ENCODE data around the gene APLF. TPM values are rescaled to one million over a fixed set of nuclear protein-coding genes. Genes with fewer than 3 reads are reported as not detected.

The APLF gene
- total and polyA plus RNA-seq, 2 donors (not counting 3 experiments of a cell fraction or from before 2014, with no cell fraction given), result 0.75 to 2.3 TPM

- no peak for FAIRE-seq
- intact Hi-C loops (cut with micrococcal nuclease), result no loop called here
- POLR2A ChIA-PET, result no interaction called here
Measured at GRCh38 chr2:68426446-68426845, 40.9 kb upstream of the APLF start.

More at GRCh38 chr2:68426446-68426845, 40.9 kb upstream of the APLF start:
- Histone ChIP-seq H3K9ac (replicated peaks; ENCODE audit: extremely low read depth, insufficient read depth, low read length) (no peak overlapping the region), H3K4me1 (ENCODE audit: control insufficient read depth, extremely low read depth, insufficient read depth, low read length) (no peaks in the 10 kb centered on the region), H3K36me3 (ENCODE audit: control insufficient read depth in 2 of 2, extremely low read depth in 1 of 2, insufficient read depth in 2 of 2, low read length in 2 of 2) (no peaks in the 10 kb centered on the region), H4K20me1 (replicated peaks; ENCODE audit: control insufficient read depth, extremely low read depth, insufficient read depth, low read length) (no peaks in the 10 kb centered on the region), H2AFZ (ENCODE audit: low read depth, low read length) (no peak overlapping the region), H3K27me3 (ENCODE audit: control insufficient read depth in 2 of 2, insufficient read depth in 2 of 2, low read length in 2 of 2) (peaks cover 12 to 23% of the 10 kb centered on the region in 2 experiments), H3K9me1 (replicated peaks; ENCODE audit: control insufficient read depth, extremely low read depth, insufficient read depth, low read length) (no peaks in the 10 kb centered on the region), H3K27ac (ENCODE audit: insufficient read depth, low read depth, low read length) (no peak overlapping the region), H3K9me3 (replicated peaks; ENCODE audit: control insufficient read depth, insufficient read depth, low read length) (no peaks in the 10 kb centered on the region), H3K4me2 (ENCODE audit: insufficient read depth, low read length) (no peak overlapping the region), H3K79me2 (ENCODE audit: control insufficient read depth, insufficient read depth, low read length) (no peaks in the 10 kb centered on the region), H3K4me3 (replicated peaks in 1 of 3; ENCODE audit: insufficient read depth in 1 of 3, low read depth in 1 of 3, low read length in 3 of 3) (no peak overlapping the region)
- no TSS peak for BruUV-seq (replicated peaks)
- TF ChIP-seq CTCF (IDR thresholded peaks at IDR 0.05; ENCODE audit: extremely low read depth in 1 of 2, insufficient read depth in 1 of 2, low read depth in 1 of 2, low read length in 2 of 2), result no peak
- no peak for DNase-seq (ENCODE audit: low read depth, low spot score)
- CTCF ChIA-PET, result interaction anchor here (1.2 to 2.1 kb wide), 2 partner anchors 15 to 37 kb away, joined by 4 to 7 read pairs; no protein-coding TSS in a partner anchor
- dilution Hi-C loops (cut with MboI; ENCODE audit: extremely low pct_ligation_motif_present, low sequenced_read_pairs), result no loop called here
